ENCODE measurements around the gene TSSK2.

GRCh38 chr22:19081351-19081750, 49.8 kb upstream of the TSSK2 start:
- TF ChIP-seq, protein P1, sequence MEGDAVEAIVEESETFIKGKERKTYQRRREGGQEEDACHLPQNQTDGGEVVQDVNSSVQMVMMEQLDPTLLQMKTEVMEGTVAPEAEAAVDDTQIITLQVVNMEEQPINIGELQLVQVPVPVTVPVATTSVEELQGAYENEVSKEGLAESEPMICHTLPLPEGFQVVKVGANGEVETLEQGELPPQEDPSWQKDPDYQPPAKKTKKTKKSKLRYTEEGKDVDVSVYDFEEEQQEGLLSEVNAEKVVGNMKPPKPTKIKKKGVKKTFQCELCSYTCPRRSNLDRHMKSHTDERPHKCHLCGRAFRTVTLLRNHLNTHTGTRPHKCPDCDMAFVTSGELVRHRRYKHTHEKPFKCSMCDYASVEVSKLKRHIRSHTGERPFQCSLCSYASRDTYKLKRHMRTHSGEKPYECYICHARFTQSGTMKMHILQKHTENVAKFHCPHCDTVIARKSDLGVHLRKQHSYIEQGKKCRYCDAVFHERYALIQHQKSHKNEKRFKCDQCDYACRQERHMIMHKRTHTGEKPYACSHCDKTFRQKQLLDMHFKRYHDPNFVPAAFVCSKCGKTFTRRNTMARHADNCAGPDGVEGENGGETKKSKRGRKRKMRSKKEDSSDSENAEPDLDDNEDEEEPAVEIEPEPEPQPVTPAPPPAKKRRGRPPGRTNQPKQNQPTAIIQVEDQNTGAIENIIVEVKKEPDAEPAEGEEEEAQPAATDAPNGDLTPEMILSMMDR (IDR thresholded peaks at IDR 0.05), result no peak
- no peak for TF ChIP-seq ZFX (IDR thresholded peaks at IDR 0.05; ENCODE audit: borderline replicate concordance)

All from 22Rv1 (cell line).